NCI-H345 (cell line): ENCODE results near the gene PDCD2.
A peak's percentile ranks its signal among the peaks of the same experiment; 100 is the strongest.
"Not testable (repeated sequence)": the region's sequence is repeated elsewhere in the genome, so short reads cannot be mapped to it uniquely, and the experiment has no call there.

ENCODE experiments used
- DNase-seq: peaks from one replicate; lab custom pipeline; 2025; lab: John Stamatoyannopoulos, UW

The PDCD2 gene

GRCh38 chr6:170552765-170553533 lies 31.5 kb downstream of the PDCD2 start, which contains the start of gene PSMB1:
TSS of gene PSMB1 (minus strand) at chr6:170553307. CDS start at chr6:170553242, 65 bp downstream.
- peak; percentile 96 for DNase-seq

DNA sequence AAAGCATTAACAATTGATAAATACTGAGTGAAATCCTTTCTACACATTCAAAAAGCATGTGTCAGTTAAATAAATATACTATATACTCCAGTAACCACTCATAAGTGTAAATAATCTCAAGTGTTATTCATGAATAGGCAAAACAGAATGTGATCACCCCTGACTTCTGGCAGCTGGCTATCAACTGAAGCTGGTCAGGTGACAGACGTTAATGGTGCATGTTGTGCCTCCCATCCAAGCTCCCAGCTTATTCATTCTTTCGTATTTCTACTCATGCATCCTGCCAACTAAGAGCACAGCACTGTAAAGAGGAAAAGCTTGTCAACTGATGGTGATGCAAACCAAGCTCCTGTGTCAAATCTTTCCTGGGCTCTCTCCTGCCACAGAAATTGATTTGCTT lies 39.0 kb downstream of the PDCD2 start:
- peak; percentile 83 for DNase-seq

DNA sequence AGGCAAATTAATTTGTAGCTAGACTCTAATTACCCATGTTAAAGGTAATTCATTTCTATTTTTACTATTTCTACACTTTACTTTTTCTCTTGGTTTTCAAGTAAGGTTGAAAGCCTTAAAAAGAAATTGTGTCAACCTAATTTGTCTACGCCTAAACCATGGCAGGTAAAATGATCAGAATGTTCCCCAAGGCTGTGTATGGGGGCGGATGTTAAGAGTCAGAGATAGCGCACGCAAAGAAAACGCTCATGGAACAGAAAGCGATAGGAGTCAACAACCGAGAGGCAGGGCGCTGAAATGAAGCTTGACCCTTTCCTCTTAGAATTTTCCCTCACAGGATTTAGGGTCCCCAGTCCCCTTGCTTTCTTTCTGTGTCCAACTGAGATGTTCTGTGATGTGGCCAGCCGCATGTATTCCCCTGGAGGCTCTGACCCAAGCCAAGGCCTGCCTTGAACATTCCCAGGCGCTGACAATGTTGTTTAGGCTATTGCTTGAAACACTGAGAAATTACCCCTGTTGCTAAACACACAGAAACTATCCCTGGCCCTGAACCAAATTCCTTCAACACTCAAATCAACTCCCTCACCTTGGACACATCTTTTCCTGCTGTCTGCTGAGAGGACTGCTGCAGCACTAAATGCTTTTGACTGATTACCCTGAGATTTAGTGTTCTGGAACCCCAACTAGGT lies 42.3 kb downstream of the PDCD2 start:
- no peak for DNase-seq

- DNase-seq: no peak
These were observed 47.1 kb downstream of the PDCD2 start for GRCh38 chr6:170537329-170537728.

DNA sequence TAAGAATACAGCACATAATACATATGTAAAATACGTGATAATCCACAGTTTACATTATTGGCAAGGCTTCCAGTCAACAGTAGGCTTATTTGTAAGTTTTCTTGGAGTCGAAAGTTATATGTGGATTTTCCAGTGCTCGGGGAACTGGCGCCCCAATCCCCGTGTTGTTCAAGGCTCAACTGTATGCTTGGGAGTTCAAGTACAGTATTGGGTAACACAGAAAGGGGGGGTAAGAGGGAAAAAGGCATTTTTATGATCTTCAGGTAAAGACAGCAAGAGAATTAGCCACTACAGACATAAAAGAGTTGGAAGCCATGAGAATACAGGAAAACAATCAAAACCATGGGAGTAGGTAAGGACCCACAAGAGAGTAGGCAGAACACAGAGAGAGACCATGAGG lies 47.8 kb downstream of the PDCD2 start:
- DNase-seq: no peak

GRCh38 chr6:170535004-170535403 lies 49.4 kb downstream of the PDCD2 start:
- no peak for DNase-seq

DNA sequence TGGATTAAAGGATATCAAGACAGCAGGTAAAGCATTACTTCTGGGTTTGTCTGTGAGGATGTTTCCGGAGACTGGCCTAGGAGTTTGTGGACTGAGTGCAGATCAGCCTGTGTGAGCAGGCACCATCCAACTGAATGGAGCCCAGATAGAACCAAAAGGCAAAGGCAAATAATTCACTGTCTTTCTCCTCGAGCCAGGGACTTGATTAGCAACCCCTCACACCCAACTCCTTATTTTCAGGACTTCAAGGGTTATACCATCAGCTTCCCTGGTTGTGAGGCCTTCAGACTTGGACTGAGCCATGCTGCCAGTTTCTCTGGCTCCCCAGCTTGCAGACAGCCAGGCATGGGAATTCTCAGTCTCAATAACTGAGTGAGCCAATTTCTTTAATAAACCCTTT lies 50.6 kb downstream of the PDCD2 start:
- no peak for DNase-seq

GRCh38 chr6:170532867-170533488 lies 51.5 kb downstream of the PDCD2 start:
- no peak for DNase-seq

- peak; percentile 62 for DNase-seq
These were observed 54.5 kb downstream of the PDCD2 start for GRCh38 chr6:170529839-170530469.

DNA sequence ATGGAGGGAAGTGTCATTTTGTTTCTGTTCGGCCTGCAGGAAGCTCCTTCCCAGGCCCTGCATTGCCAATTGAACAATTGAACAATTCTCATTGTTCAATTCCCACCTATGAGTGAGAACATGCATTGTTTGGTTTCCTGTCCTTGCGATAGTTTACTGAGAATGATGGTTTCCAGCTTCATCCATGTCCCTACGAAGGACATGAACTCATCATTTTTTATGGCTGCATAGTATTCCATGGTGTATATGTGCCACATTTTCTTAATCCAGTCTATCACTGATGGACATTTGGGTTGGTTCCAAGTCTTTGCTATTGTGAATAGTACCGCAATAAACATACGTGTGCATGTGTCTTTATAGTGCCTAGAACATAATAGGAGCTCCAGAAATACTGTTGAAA lies 56.4 kb downstream of the PDCD2 start:
- not testable (repeated sequence) for DNase-seq

DNA sequence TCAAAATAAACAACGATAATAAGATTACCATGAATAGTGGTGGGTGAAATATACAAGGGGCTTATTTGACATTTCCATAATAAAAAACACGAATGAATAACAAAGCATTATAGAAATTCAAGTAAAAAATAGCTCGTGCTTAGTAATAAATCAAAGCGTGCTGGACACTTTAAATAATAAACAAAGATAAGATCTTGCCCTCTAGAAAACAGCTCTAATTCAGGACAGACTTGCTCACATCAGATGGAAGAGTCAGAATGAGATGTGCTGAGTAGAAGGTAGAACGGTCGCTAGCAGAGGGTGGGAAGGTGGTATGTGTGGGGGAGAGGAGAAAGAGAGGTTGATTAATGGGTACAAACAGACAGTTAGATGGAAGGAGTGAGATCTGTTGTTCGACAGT lies 58.6 kb downstream of the PDCD2 start:
- DNase-seq: no peak
